HG02970 (cell line): ENCODE measurements around the gene SPTB.

Experiments used
- ATAC-seq: cut with Tn5 transposase; IDR thresholded peaks from one replicate; pipeline ENCODE4 v1.9.1; 2021; ENCODE audit warnings: mild to moderate bottlenecking, moderate library complexity, moderate number of reproducible peaks; ENCODE audit not compliant: unreplicated experiment, low FRiP score

SPTB gene

GRCh38 chr14:64855721-64856528, 23.8 kb downstream of the SPTB start:
- ATAC-seq, result no peak

GRCh38 chr14:64850369-64851137, 29.2 kb downstream of the SPTB start:
- no peak for ATAC-seq

GRCh38 chr14:64849940-64850339, 29.8 kb downstream of the SPTB start:
- no peak for ATAC-seq

GRCh38 chr14:64848239-64848638, 31.5 kb downstream of the SPTB start:
- no peak for ATAC-seq

- no peak for ATAC-seq
Measured at GRCh38 chr14:64846319-64846718, 33.4 kb downstream of the SPTB start.

GRCh38 chr14:64845878-64846277, 33.8 kb downstream of the SPTB start:
- ATAC-seq, result no peak

- ATAC-seq, result no peak
Measured at GRCh38 chr14:64844969-64845536, 34.7 kb downstream of the SPTB start.

- ATAC-seq, result no peak
Measured at GRCh38 chr14:64844272-64844671, 35.4 kb downstream of the SPTB start.

- ATAC-seq, result no peak
Measured at GRCh38 chr14:64843548-64843947, 36.2 kb downstream of the SPTB start.

- no peak for ATAC-seq
Measured at GRCh38 chr14:64841772-64842750, 37.6 kb downstream of the SPTB start.

- no peak for ATAC-seq
Measured at GRCh38 chr14:64841121-64841651, 38.5 kb downstream of the SPTB start.

- no peak for ATAC-seq
Measured at GRCh38 chr14:64838656-64839055, 41.1 kb downstream of the SPTB start.

GRCh38 chr14:64835431-64835830, 44.3 kb downstream of the SPTB start:
- no peak for ATAC-seq

- no peak for ATAC-seq
Measured at GRCh38 chr14:64834965-64835364, 44.7 kb downstream of the SPTB start.

GRCh38 chr14:64831419-64831818, 48.3 kb downstream of the SPTB start:
- no peak for ATAC-seq

GRCh38 chr14:64830961-64831360, 48.7 kb downstream of the SPTB start:
- ATAC-seq, result no peak

- ATAC-seq, result no peak
Measured at GRCh38 chr14:64828071-64828470, 51.6 kb downstream of the SPTB start.

- ATAC-seq, result no peak
Measured at GRCh38 chr14:64826845-64827244, 52.9 kb downstream of the SPTB start.

GRCh38 chr14:64826333-64826732, 53.4 kb downstream of the SPTB start:
- no peak for ATAC-seq

- ATAC-seq, result no peak
Measured at GRCh38 chr14:64825509-64825908, 54.2 kb downstream of the SPTB start.
